HS-5 (cell line): ENCODE measurements around the gene SHANK3.
A peak's percentile ranks its signal among the peaks of the same experiment; 100 is the strongest.

Source experiments
- DNase-seq: peaks from one replicate; pipeline ENCODE4 v3.0.0-alpha.2; 2012; ENCODE audit warnings: low read depth

SHANK3 gene

GRCh38 chr22:50678218-50678650 lies 5.6 kb downstream of the SHANK3 start:
- DNase-seq = no peak

GRCh38 chr22:50678651-50679521 lies 6.3 kb downstream of the SHANK3 start:
- DNase-seq = no peak

DNA sequence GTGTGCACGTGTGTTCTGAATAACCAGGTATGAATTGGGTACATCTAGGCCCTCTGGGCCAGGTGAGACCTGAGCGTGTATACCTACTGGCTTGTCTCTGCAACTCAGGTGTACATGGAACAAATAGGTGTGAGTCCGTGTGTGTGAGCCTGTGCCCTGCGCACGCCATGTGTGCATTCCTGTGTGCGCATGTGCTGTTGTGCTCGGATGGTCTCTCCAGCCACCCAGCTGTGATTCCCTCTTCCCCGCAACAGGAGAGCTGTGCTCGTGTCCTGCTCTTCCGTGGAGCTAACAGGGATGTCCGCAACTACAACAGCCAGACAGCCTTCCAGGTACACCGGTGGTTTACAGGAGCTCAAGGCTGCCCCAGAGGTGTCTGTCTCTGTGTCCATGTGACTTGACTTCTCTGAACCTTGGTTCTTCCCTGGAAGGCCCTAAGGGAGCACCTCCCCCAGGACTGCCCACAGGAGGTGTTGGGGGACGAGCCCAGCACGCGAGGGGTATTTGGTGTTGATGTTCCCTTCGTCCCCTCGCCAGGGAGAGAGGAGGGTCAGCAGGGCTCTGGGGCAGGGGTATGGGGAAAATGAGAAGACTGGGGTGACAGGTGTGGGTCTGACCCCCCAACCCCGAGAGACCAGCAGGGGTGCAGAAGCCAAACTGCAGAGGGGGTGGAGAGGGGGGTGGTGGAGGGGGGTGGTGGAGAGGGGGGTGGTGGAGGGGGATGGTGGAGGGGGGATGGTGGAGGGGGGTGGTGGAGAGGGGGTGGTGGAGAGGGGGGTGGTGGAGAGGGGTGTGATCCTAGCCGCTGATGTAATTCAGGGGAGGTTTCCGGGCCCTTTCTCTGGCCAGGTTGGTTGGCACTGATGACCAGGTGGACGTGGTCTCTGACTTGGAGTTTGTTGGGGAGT lies 10.7 kb downstream of the SHANK3 start:
- DNase-seq = no peak

DNA sequence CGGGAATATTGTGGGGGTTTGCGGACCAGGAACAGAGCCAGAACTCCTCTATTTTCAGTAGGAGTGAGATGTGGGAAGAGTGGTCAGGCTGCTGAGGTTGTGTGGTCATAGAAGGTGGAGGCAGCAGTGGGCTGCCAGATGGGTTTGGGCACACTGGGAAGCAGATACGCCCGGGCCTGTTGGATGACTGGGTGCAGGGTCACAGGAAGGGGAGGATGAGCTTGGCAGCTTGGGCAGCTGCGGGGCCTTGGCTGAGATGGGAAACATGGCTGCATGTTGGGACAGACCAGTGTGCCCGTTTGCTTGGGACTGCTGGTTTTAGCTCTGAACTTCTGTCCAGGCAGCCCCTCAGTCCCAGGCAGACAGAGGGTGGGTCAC lies 11.4 kb downstream of the SHANK3 start:
- no peak for DNase-seq

GRCh38 chr22:50684501-50684900 lies 11.9 kb downstream of the SHANK3 start:
- DNase-seq = no peak

GRCh38 chr22:50684986-50685385 lies 12.4 kb downstream of the SHANK3 start:
- DNase-seq = no peak

DNA sequence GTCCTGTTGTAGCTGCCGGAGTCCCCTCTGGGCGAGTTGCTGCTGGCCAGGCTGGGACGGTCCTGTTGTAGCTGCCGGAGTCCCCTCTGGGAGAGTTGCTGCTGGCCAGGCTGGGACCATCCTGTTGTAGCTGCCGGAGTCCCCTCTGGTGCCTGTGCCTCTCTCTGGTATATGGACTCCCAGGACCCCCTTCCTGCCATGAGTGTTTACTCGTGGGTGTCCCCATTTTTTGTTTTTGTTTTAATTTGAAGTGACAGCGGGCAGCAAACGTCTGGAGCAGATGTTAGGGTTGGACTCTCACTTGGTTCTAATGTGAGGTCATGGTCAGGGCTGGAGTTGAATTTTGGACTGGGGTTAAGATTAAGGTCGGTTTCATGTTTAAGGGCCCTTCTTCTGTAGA lies 14.2 kb downstream of the SHANK3 start:
- DNase-seq = no peak

GRCh38 chr22:50687829-50688228 lies 15.2 kb downstream of the SHANK3 start:
- no peak for DNase-seq

- DNase-seq = no peak
Observed at GRCh38 chr22:50688448-50688847, 15.8 kb downstream of the SHANK3 start.

DNA sequence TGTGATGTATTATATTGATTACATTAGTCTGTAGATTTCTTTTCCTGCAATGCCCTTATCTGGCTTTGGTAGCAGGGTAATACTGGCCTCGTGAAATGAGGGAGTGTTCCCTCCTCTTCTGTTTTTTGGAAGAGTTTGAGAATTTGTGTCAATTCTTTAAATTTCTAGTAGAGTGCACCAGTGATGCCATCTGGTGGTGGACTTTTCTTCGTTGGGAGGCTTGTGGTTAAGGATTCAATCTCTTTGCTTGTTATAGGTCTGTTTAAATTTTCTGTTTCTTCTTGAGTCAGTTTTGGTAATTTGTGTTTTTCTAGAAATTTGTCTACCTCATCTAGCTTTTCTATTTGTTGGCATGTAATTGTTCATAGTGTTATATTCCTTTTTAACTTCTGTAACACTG lies 18.9 kb downstream of the SHANK3 start:
- peak; percentile 19 for DNase-seq

DNA sequence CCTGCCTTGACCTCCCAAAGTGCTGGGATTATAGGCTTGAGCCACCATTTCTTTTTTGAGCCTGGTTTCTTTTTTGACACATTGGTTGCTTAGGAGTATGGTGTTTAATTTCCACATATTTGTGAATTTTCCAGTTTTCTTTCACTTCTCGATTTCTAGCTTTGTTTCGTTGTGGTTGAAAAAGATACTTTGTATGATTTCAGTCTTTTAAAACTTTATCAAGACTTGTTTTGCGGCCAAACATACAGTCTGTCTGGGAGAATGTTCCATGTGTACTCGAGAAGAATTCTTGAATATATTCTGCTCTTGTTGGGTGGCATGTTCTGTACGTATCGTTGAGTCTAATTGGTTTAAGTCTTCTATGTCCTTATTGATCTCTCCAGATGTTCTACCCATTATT lies 20.8 kb downstream of the SHANK3 start:
- DNase-seq = no peak

DNA sequence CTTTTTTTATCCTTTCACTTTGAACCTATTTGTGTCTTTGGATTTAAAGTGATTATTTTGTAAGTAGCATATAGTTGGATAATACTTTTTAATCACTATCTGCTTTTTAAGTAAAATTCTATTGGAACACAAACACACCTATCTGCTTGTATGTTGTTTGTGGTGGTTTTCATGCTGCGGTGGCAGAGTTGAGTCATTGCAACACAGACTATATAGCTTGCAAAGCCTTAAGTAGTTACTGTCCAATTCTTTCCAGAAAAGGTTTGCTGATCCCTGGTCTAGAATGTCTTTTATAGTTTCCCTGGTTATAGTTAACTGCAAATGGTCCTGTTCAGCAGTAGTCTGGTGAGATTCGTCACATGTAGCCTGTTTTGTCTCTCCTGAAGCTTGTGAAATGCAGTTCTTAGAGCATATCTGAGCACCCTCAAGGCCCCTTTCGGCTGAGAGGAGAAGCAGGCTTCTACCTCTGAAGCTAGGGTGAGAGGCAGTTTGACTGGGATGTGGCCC lies 21.5 kb downstream of the SHANK3 start:
- DNase-seq = no peak

DNA sequence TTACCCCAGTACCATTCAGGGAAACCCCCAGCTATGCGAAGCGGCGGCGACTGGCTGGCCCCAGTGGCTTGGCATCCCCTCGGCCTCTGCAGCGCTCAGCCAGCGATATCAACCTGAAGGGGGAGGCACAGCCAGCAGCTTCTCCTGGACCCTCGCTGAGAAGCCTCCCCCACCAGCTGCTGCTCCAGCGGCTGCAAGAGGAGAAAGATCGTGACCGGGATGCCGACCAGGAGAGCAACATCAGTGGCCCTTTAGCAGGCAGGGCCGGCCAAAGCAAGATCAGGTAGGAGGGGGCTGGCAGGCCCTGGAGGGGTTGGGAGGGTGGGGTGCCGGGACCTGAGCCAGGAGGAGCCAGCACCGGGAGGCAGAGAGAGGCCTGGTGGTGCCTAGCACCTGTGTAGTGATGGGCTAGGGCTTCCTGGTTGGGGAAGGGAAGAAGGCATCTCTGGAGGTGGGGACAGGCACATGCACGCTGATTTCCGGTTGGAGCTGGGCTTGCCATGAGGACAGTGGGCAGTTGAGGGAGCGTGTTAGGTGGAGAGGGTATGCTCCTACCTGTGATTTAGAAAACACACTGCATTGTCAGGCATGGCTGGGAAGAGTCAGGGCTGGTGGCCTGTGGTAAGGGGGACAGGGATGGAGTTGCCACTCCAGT lies 22.3 kb downstream of the SHANK3 start:
- DNase-seq = no peak

DNA sequence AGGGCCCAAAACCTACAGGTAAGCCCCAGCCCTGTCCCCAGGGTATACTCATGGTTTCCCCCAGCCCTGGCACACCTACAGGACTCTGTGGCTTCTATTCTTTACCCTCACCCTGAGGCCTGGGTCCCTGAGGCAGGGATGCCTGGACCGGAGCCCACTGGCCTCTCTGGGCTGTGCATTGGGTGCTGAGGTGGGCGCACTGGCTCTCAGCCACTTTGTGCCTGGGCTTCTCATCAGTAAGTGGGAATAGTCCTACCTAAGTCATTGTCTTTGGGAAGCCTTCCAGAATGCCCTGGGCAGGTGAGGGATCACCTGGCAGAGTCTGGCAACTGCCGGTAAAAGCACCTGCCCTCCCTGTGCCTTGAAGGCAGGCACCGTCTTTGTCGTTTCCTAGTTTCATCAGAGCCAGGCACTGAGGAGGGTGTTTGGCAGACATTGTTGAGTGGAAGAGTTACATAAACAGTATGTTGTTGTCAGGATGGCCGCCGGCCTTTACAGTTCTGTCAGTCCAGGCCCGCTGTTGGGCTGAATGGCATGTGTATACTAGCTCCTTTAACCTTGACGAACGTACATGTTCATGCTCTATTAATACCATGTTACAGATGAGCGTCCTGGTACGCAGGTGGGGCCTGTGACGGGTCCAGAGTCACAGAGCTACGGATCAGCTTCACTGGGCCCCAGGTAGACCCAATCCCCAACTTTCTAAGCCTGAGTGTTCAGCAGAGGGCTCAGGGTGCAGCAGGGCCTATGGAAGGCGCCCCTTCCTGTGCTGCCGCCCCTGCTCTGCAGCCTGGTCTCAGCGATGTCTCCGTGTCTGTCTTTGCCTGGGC lies 23.0 kb downstream of the SHANK3 start:
- DNase-seq = no peak

DNA sequence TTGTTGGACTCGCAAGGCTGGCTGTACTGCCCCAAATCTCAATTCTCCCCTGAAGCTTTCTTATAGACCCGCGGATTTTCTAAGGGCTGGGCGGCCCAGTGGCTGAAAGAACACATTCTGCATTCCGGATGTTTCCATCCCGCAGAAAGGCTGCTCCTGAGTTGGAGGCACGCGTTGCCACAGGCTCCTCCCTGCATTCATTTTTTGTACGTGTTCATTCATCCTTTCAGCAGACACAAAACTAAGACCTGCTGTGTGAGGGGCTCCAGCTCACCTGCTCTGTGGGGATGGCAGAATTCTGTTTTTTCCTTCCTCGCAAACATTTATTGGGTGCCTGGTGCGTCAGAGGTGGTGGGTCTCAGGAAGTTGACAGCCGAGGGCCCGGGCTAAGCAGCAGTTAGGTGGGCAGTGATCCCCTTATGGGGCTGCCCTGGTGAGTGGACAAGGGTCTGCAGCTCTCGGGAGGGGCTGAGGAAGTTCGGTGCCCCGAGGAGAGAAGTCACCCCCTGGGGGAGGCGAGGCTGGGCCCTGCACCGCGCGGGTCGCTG lies 23.7 kb downstream of the SHANK3 start:
- DNase-seq = no peak

GRCh38 chr22:50696799-50697561 lies 24.4 kb downstream of the SHANK3 start:
- DNase-seq = no peak

GRCh38 chr22:50697667-50698506 lies 25.3 kb downstream of the SHANK3 start:
- DNase-seq = no peak

GRCh38 chr22:50698546-50698945 lies 25.9 kb downstream of the SHANK3 start:
- no peak for DNase-seq

DNA sequence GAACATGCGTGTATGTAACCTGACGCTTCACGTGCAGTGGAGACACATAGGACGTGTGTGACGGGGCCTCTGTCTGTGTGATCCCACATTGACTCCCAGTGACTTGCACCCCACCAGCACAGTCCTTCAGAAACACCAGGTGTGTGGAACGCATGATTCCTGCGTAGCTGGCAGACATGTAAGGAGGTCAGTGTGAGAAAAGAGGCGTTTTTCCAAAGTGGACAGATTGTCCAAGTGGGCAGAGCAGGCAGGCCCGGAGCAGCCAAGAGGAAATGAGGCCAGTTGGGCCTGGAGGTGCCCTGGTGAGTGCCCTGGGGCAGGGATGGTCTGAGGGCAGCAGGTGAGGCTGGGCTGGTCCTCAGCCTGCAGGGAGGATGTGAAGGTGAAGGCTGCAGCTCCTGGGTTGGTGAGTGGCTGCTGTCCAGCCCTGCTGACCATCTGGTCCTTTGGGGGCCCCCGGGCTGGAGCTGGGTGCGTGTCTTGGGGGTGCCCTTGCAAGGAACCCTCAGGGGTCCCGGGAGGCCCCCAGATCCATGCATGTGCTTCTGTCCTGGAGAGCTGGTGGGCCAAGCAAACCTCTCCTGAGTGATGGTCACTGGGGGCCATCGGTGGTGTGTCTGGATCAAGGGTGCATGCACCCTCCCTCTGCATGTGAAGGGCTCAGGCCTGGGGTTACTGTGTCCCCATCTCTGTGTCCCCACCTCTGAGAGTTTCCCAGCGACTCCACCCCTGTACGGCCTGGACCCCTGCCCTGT lies 26.6 kb downstream of the SHANK3 start:
- DNase-seq = no peak
